H9 (cell line): ENCODE data around the gene TMPRSS3. TPM values are rescaled to one million over a fixed set of nuclear protein-coding genes. Genes with fewer than 3 reads are reported as not detected.

Experiments
- DNase-seq: peaks from one replicate; pipeline ENCODE4 v3.0.0-alpha.2; 2017
- H2AFZ ChIP-seq: one replicate; pipeline ENCODE4 v1.6.1; 2013; ENCODE audit warnings: mild to moderate bottlenecking, low read length, control low read depth, moderate library complexity
- H2AK5ac ChIP-seq: 2 replicates; pipeline ENCODE4 v1.6.1; 2013; ENCODE audit warnings: low read length, control low read depth, mixed read lengths; ENCODE audit not compliant: insufficient read length
- H2BK120ac ChIP-seq: one replicate; pipeline ENCODE4 v1.6.1; 2013; ENCODE audit warnings: low read depth, mild to moderate bottlenecking, low read length, control low read depth, inconsistent platforms; ENCODE audit not compliant: poor library complexity, severe bottlenecking
- H2BK12ac ChIP-seq: 2 replicates; pipeline ENCODE4 v1.6.1; 2013; ENCODE audit warnings: low read length, control low read depth, mixed read lengths, low read depth; ENCODE audit not compliant: insufficient read length
- H2BK15ac ChIP-seq: 2 replicates; pipeline ENCODE4 v1.6.1; 2013; ENCODE audit warnings: low read depth, low read length, control low read depth
- H2BK20ac ChIP-seq: one replicate; pipeline ENCODE4 v1.6.1; 2013; ENCODE audit warnings: low read depth, mild to moderate bottlenecking, low read length, control low read depth, inconsistent platforms; ENCODE audit not compliant: poor library complexity, severe bottlenecking
- H2BK5ac ChIP-seq: 2 replicates; pipeline ENCODE4 v1.6.1; 2013; ENCODE audit warnings: low read length, control low read depth, mixed read lengths; ENCODE audit not compliant: insufficient read length
- H3K14ac ChIP-seq: 2 replicates; pipeline ENCODE4 v1.6.1; 2013; ENCODE audit warnings: low read length, control low read depth; ENCODE audit not compliant: insufficient read depth
- H3K18ac ChIP-seq: 2 replicates; pipeline ENCODE4 v1.6.1; 2013; ENCODE audit warnings: low read depth, mild to moderate bottlenecking, mixed read lengths, low read length, control low read depth; ENCODE audit not compliant: insufficient read length
- H3K23ac ChIP-seq: 2 replicates; pipeline ENCODE4 v1.6.1; 2013; ENCODE audit warnings: low read length, control low read depth, mixed read lengths, low read depth; ENCODE audit not compliant: insufficient read length
- H3K23me2 ChIP-seq: 2 replicates; pipeline ENCODE4 v1.6.1; 2013; ENCODE audit warnings: low read depth, mild to moderate bottlenecking, mixed read lengths, low read length, control low read depth; ENCODE audit not compliant: insufficient read length, poor library complexity, severe bottlenecking
- H3K27ac ChIP-seq: 2 replicates; pipeline ENCODE4 v1.5.1; 2013; ENCODE audit warnings: low read length, control low read depth, mixed read lengths, low read depth; ENCODE audit not compliant: insufficient read length
- H3K27me3 ChIP-seq: 2 replicates; pipeline ENCODE4 v1.6.1; 2013; ENCODE audit warnings: low read length, control low read depth, inconsistent platforms; ENCODE audit not compliant: insufficient read depth
- H3K4ac ChIP-seq: 2 replicates; pipeline ENCODE4 v1.6.1; 2013; ENCODE audit warnings: low read depth, mild to moderate bottlenecking, control low read depth, inconsistent platforms, low read length, moderate library complexity
- H3K4me1 ChIP-seq: 2 replicates; pipeline ENCODE4 v1.6.1; 2013; ENCODE audit warnings: low read length, control low read depth, inconsistent platforms; ENCODE audit not compliant: insufficient read depth
- H3K4me2 ChIP-seq: 2 replicates; pipeline ENCODE4 v1.6.1; 2013; ENCODE audit warnings: low read length, control low read depth, mixed read lengths; ENCODE audit not compliant: insufficient read length, insufficient read depth
- H3K56ac ChIP-seq: 2 replicates; pipeline ENCODE4 v1.6.1; 2013; ENCODE audit warnings: low read depth, mild to moderate bottlenecking, mixed read lengths, low read length, control low read depth; ENCODE audit not compliant: insufficient read length
- H3K79me1 ChIP-seq: 2 replicates; pipeline ENCODE4 v1.6.1; 2013; ENCODE audit warnings: low read depth, mild to moderate bottlenecking, moderate library complexity, low read length, control low read depth, inconsistent platforms; ENCODE audit not compliant: insufficient read depth, poor library complexity, severe bottlenecking
- H3K79me2 ChIP-seq: 2 replicates; pipeline ENCODE4 v1.6.1; 2013; ENCODE audit warnings: low read length, control low read depth, inconsistent platforms; ENCODE audit not compliant: insufficient read depth
- H3K9ac ChIP-seq: 2 replicates; pipeline ENCODE4 v1.6.1; 2013; ENCODE audit warnings: low read length, control low read depth, mixed read lengths; ENCODE audit not compliant: insufficient read length; ENCODE audit errors: extremely low read depth
- H3K9me3 ChIP-seq: one replicate; pipeline ENCODE4 v1.6.1; 2013; ENCODE audit warnings: low read depth, low read length, inconsistent platforms; ENCODE audit not compliant: control insufficient read depth
- H3T11ph ChIP-seq: one replicate; pipeline ENCODE4 v1.6.1; 2013; ENCODE audit warnings: mild to moderate bottlenecking, low read length, control low read depth, inconsistent platforms
- H4K20me1 ChIP-seq: one replicate; pipeline ENCODE4 v1.6.1; 2013; ENCODE audit not compliant: control insufficient read depth, insufficient read length, insufficient read depth
- H4K5ac ChIP-seq: 2 replicates; pipeline ENCODE4 v1.6.1; 2013; ENCODE audit warnings: low read depth, mild to moderate bottlenecking, mixed read lengths, low read length, control low read depth; ENCODE audit not compliant: insufficient read length
- H4K8ac ChIP-seq: replicated peaks from 2 replicates; pipeline ENCODE4 v1.6.1; 2013; ENCODE audit warnings: low read length, control low read depth, mixed read lengths, low read depth; ENCODE audit not compliant: insufficient read length
- H4K91ac ChIP-seq: 2 replicates; pipeline ENCODE4 v1.6.1; 2013; ENCODE audit warnings: low read depth, mild to moderate bottlenecking, moderate library complexity, mixed read lengths, low read length, control low read depth; ENCODE audit not compliant: insufficient read length
- H3K27ac Mint-ChIP-seq, 3 experiments: 2 replicates in 2 of 3; 3 replicates in 1 of 3; pipeline ENCODE4 v1.8.0; 2020 to 2021; ENCODE audit warnings: mixed read lengths in 3 of 3, mild to moderate bottlenecking in 1 of 3, moderate library complexity in 1 of 3
- H3K27me3 Mint-ChIP-seq: 2 replicates; pipeline ENCODE4 v1.8.0; 2021; ENCODE audit warnings: low read depth, mild to moderate bottlenecking, moderate library complexity, mixed read lengths
- H3K36me3 Mint-ChIP-seq, 3 experiments: 2 replicates in 2 of 3; 3 replicates in 1 of 3; pipeline ENCODE4 v1.8.0; 2020 to 2021; ENCODE audit warnings: low read depth in 3 of 3, mixed read lengths in 3 of 3; ENCODE audit not compliant: insufficient read depth in 1 of 3
- H3K4me1 Mint-ChIP-seq, 2 experiments: 2 replicates each; pipeline ENCODE4 v1.8.0; 2020; ENCODE audit warnings: mixed read lengths in 2 of 2
- H3K4me3 Mint-ChIP-seq, 2 experiments: 2 replicates in 1 of 2; 3 replicates in 1 of 2; pipeline ENCODE4 v1.8.0; 2020 to 2021; ENCODE audit warnings: mild to moderate bottlenecking in 2 of 2, mixed read lengths in 2 of 2, moderate library complexity in 1 of 2
- H3K9me3 Mint-ChIP-seq, 2 experiments: 2 replicates in 1 of 2; 3 replicates in 1 of 2; pipeline ENCODE4 v1.8.0; 2020; ENCODE audit warnings: mild to moderate bottlenecking in 2 of 2, mixed read lengths in 2 of 2, moderate library complexity in 1 of 2
- CTCF ChIP-seq: fragments of 200-600 bp; sonication (generic); conservative IDR thresholded peaks from 3 replicates; pipeline ENCODE4 v1.8.0; 2021; ENCODE audit warnings: antibody characterized with exemption, mild to moderate bottlenecking
- WGBS: extraction: QIAGEN DNeasy Blood & Tissue Kit; methylation state at CpG from one replicate; pipeline ENCODE4 v1.1.7; 2013; ENCODE audit warnings: missing lambda C conversion rate, low lambda C conversion rate, mixed read lengths; ENCODE audit not compliant: insufficient read length; ENCODE audit errors: extremely low coverage; 5-methylcytosine and 5-hydroxymethylcytosine counted together
- total RNA-seq: library from RNA; stranded (reverse); gene quantifications from 2 replicates; pipeline ENCODE4 v1.2.1, GENCODE V29; 2021

TMPRSS3 gene
- total RNA-seq, 1 experiment from 2014 or later, result 0.31 TPM

GRCh38 chr21:42432695-42433094 is 36.8 kb upstream of the TMPRSS3 start:
- no peak overlapping the region for H3K56ac ChIP-seq
- H3K23ac ChIP-seq, result no peak overlapping the region
- Mint-ChIP-seq H3K4me3 (no peak overlapping the region), H3K27me3 (peaks cover 41% of the 10 kb centered on the region), H3K9me3 (peaks cover 14 to 20% of the 10 kb centered on the region in 2 experiments), H3K4me1 (no peaks in the 10 kb centered on the region), H3K27ac (no peak overlapping the region), H3K36me3 (no peaks in the 10 kb centered on the region)
- no peaks in the 10 kb centered on the region for H3K27me3 ChIP-seq
- no peak overlapping the region for H3K14ac ChIP-seq
- H3K4ac ChIP-seq, result no peak overlapping the region
- H3T11ph ChIP-seq, result no peak overlapping the region
- H2BK12ac ChIP-seq, result no peak overlapping the region
- H2AFZ ChIP-seq, result no peak overlapping the region
- no peak overlapping the region for H2BK120ac ChIP-seq
- no peak for TF ChIP-seq CTCF
- no peak overlapping the region for H4K8ac ChIP-seq
- no peak overlapping the region for H2BK20ac ChIP-seq
- H3K4me1 ChIP-seq, result no peaks in the 10 kb centered on the region
- no peak overlapping the region for H4K91ac ChIP-seq
- H3K18ac ChIP-seq, result no peak overlapping the region
- H3K27ac ChIP-seq, result no peak overlapping the region
- no CpG with 5 or more reads among the region's 1 CpG for WGBS
- no peak overlapping the region for H2BK15ac ChIP-seq
- H4K20me1 ChIP-seq, result no peaks in the 10 kb centered on the region
- DNase-seq, result no peak
- H3K79me2 ChIP-seq, result no peaks in the 10 kb centered on the region
- no peaks in the 10 kb centered on the region for H3K79me1 ChIP-seq
- no peak overlapping the region for H4K5ac ChIP-seq
- H3K4me2 ChIP-seq, result no peak overlapping the region
- no peak overlapping the region for H2BK5ac ChIP-seq
- no peaks in the 10 kb centered on the region for H3K23me2 ChIP-seq
- no peak overlapping the region for H3K9ac ChIP-seq
- H3K9me3 ChIP-seq, result no peaks in the 10 kb centered on the region
- H2AK5ac ChIP-seq, result no peak overlapping the region
